Lower lobe of right lung (tissue), 2 donors: Measurements from ENCODE around the gene CEBPE. TPM values are rescaled to one million over a fixed set of nuclear protein-coding genes. Genes with fewer than 3 reads are reported as not detected.
"Not testable (repeated sequence)": the region's sequence is repeated elsewhere in the genome, so short reads cannot be mapped to it uniquely, and the experiment has no call there.

Experiments used
- ATAC-seq, 2 donors: fragments of 200-7000 bp; cut with Tn5 transposase; one replicate each; pipeline ENCODE4 v1.9.1; 2020 to 2022; ENCODE audit warnings: mild to moderate bottlenecking in 2 of 2, moderate library complexity in 2 of 2
- DNase-seq: peaks from one replicate; pipeline ENCODE4 v3.0.0-alpha.2; 2020
- H3K27ac ChIP-seq: fragments of 200-600 bp; one replicate; pipeline ENCODE4 v1.8.0; 2022
- H3K27me3 ChIP-seq: fragments of 200-600 bp; one replicate; pipeline ENCODE4 v1.8.0; 2022; ENCODE audit warnings: low read depth
- H3K36me3 ChIP-seq: fragments of 200-600 bp; one replicate; pipeline ENCODE4 v1.8.0; 2022; ENCODE audit warnings: mild to moderate bottlenecking
- H3K4me1 ChIP-seq: fragments of 200-600 bp; one replicate; pipeline ENCODE4 v1.8.0; 2022
- H3K4me3 ChIP-seq: fragments of 200-600 bp; one replicate; pipeline ENCODE4 v1.8.0; 2022; ENCODE audit warnings: mild to moderate bottlenecking
- H3K9me3 ChIP-seq: fragments of 200-600 bp; one replicate; pipeline ENCODE4 v1.8.0; 2022
- CTCF ChIP-seq: fragments of 200-600 bp; IDR thresholded peaks from one replicate; pipeline ENCODE4 v1.8.0; 2022; ENCODE audit warnings: antibody characterized with exemption, mild to moderate bottlenecking
- intact Hi-C: fragments of 100-400 bp; cut with DNase I; formaldehyde crosslinking; loops from one replicate; pipeline ENCODE4 v1.11.0; 2022
- total RNA-seq: library from RNA; stranded (reverse); fragmentation: NEBNext Ultra II Directional; extraction: Animal tissue kit (Norgen Biotek cat#: 25700); gene quantifications from one replicate; pipeline ENCODE4 v1.2.1, GENCODE V29; 2021
- donor health status: DM: no; HTN: yes; CAD: no; lungs with severe emphysema.

The CEBPE gene
- total RNA-seq, 1 donor from 2014 or later, result 0.32 TPM

- no peak for TF ChIP-seq CTCF
- DNase-seq, result no peak
- Histone ChIP-seq H3K4me1 (peaks cover 31% of the 10 kb centered on the region), H3K27me3 (peaks cover 3% of the 10 kb centered on the region), H3K36me3 (no peaks in the 10 kb centered on the region), H3K4me3 (no peak overlapping the region), H3K9me3 (no peaks in the 10 kb centered on the region), H3K27ac (no peak overlapping the region)
- intact Hi-C loops, result no loop called here
- no peak for ATAC-seq
These were observed 8.3 kb downstream of the CEBPE start for GRCh38 chr14:23110579-23111365.

- Histone ChIP-seq H3K4me1 (peaks cover 23% of the 10 kb centered on the region), H3K9me3 (no peaks in the 10 kb centered on the region), H3K36me3 (no peaks in the 10 kb centered on the region), H3K27ac (no peak overlapping the region), H3K4me3 (no peak overlapping the region), H3K27me3 (peaks cover 3% of the 10 kb centered on the region)
- no peak for DNase-seq
- no peak for ATAC-seq
- TF ChIP-seq CTCF, result no peak
- intact Hi-C loops, result no loop called here
These were observed 9.3 kb downstream of the CEBPE start for GRCh38 chr14:23109769-23110168.

GRCh38 chr14:23108169-23108568 lies 10.9 kb downstream of the CEBPE start:
- H3K4me3 ChIP-seq, DNase-seq, H3K4me1 ChIP-seq, ATAC-seq, H3K27ac ChIP-seq, H3K27me3 ChIP-seq, H3K9me3 ChIP-seq, intact Hi-C loops, H3K36me3 ChIP-seq: not testable (repeated sequence)

DNA sequence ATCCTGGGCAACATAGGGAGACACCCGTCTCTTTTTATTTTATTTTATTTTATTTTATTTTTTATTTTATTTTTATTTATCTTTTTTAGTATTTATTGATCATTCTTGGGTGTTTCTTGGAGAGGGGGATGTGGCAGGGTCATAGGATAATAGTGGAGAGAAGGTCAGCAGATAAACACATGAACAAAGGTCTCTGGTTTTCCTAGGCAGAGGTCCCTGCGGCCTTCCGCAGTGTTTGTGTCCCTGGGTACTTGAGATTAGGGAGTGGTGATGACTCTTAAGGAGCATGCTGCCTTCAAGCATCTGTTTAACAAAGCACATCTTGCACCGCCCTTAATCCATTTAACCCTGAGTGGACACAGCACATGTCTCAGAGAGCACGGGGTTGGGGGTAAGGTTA lies 11.4 kb downstream of the CEBPE start:
- H3K27ac ChIP-seq, ATAC-seq, DNase-seq, H3K4me3 ChIP-seq, H3K36me3 ChIP-seq, intact Hi-C loops, H3K4me1 ChIP-seq, H3K9me3 ChIP-seq, H3K27me3 ChIP-seq: not testable (repeated sequence)

GRCh38 chr14:23106747-23107045 lies 12.4 kb downstream of the CEBPE start:
- no peaks in the 10 kb centered on the region for H3K36me3 ChIP-seq
- ATAC-seq, result no peak
- H3K4me1 ChIP-seq, result no peaks in the 10 kb centered on the region
- intact Hi-C loops, result no loop called here
- no peak for TF ChIP-seq CTCF
- no peaks in the 10 kb centered on the region for H3K9me3 ChIP-seq
- no peaks in the 10 kb centered on the region for H3K27me3 ChIP-seq
- no peak for DNase-seq
- peak overlapping the region; percentile 37 for H3K27ac ChIP-seq
- H3K4me3 ChIP-seq, result no peak overlapping the region

DNA sequence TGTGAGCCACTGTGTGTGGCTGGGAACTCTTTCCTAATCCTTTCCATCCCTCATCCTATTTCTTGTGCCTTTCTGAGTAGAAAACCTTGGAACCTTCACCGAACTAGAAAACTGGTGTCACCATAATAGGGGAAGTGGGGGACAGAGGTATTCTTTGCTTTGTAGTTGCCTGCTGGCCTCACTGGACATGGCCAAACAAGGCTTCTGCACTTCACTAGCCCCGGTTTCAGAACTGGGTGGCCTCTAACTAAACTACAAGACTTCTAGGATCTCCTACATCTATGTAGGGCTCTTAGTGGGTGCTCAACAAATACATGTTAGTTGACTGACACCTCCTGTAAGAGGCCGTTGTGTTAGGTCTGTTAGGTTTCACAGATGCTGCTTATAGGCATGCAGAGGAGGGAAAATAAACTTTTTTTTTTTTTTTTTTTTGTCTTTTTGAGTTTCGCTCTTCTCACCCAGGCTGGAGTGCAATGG lies 13.7 kb downstream of the CEBPE start:
- H3K27ac ChIP-seq, result peak overlapping the region; percentile 31
- intact Hi-C loops, result no loop called here
- no peak for ATAC-seq

More for the DNA sequence above, 13.7 kb downstream of the CEBPE start:
- no peaks in the 10 kb centered on the region for H3K4me1 ChIP-seq
- H3K4me3 ChIP-seq, result no peak overlapping the region
- no peaks in the 10 kb centered on the region for H3K36me3 ChIP-seq
- no peaks in the 10 kb centered on the region for H3K9me3 ChIP-seq
- no peak for DNase-seq
- no peak for TF ChIP-seq CTCF
- no peaks in the 10 kb centered on the region for H3K27me3 ChIP-seq
